ENCODE data around the gene TKTL2. TPM values are rescaled to one million over a fixed set of nuclear protein-coding genes. Genes with fewer than 3 reads are reported as not detected.

TKTL2 gene, protein sequence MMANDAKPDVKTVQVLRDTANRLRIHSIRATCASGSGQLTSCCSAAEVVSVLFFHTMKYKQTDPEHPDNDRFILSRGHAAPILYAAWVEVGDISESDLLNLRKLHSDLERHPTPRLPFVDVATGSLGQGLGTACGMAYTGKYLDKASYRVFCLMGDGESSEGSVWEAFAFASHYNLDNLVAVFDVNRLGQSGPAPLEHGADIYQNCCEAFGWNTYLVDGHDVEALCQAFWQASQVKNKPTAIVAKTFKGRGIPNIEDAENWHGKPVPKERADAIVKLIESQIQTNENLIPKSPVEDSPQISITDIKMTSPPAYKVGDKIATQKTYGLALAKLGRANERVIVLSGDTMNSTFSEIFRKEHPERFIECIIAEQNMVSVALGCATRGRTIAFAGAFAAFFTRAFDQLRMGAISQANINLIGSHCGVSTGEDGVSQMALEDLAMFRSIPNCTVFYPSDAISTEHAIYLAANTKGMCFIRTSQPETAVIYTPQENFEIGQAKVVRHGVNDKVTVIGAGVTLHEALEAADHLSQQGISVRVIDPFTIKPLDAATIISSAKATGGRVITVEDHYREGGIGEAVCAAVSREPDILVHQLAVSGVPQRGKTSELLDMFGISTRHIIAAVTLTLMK
- not detected for total RNA-seq
- polyA plus RNA-seq, result not detected
- long read RNA-seq, donor 1, result 0 reads
- long read RNA-seq, donor 2, result 0 reads
- long read RNA-seq, donor 3, result 0 reads
- long read RNA-seq, donor 4, result 0 reads

DNA sequence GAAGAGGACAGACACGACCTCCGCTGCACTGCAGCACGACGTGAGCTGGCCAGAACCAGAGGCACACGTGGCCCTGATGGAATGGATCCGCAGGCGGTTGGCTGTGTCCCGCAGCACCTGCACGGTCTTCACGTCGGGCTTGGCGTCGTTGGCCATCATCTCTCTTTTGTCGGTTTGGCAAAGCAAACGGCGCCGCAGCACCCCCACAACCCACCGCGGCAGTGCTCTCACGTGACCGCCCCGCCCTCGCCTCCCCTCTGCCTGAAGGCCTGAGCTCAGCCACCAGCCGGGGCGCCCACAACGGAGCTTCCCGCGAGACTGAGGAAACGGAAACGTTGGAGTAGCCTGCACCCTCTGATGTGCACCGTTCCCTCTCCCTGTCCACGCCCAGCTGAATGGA lies at the start of gene TKTL2:
TKTL2 (minus strand) TSS at position 179 of the 400 bp plus-strand sequence; CDS start at position 159, 20 bp downstream.
- ATAC-seq (no peak), DNase-seq (peak in 2 of 3 donors; percentile 22 to 44)
- H3K9me3 ChIP-seq (ENCODE audit: control insufficient read depth, low read length), result no peaks in the 10 kb centered on the region
- 92% methylated on average over 32 of the region's 32 CpGs for WGBS
- H3K4me3 ChIP-seq (ENCODE audit: low read length), result no peak within 1 kb of the TSS
- H3K4me1 ChIP-seq (ENCODE audit: control insufficient read depth, insufficient read depth, low read length), result no peaks in the 10 kb centered on the region
- H3K27ac ChIP-seq (ENCODE audit: low read length), result no peak within 1 kb of the TSS
- intact Hi-C loops (cut with DNase I), result no loop called here
- no peaks in the 10 kb centered on the region for H3K27me3 ChIP-seq (ENCODE audit: control insufficient read depth, insufficient read depth)

DNA sequence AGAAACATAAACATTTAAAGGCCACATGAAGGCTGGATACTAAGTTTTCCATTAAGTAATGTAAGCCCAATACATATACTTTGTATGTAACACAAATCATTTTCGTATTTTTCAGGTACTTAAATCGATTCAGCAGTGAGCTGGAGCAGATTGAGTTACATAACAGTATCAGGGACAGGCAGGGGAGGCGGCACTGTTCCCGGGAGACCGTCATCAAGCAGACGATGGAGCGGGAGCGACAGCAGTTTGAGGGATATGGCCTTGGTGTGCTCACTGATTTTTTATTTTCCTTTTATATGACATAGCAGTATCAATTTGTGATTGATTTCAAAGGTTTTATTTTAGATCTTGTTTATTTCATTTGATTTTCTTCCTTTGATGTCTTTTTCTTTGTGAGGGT lies 41.6 kb upstream of the TKTL2 start:
- WGBS, result 92% methylated on average over 8 of the region's 8 CpGs
- Histone ChIP-seq H3K27me3 (ENCODE audit: control insufficient read depth, insufficient read depth) (no peaks in the 10 kb centered on the region), H3K4me3 (ENCODE audit: low read length) (no peak overlapping the region), H3K9me3 (ENCODE audit: control insufficient read depth, low read length) (no peaks in the 10 kb centered on the region), H3K4me1 (ENCODE audit: control insufficient read depth, insufficient read depth, low read length) (no peaks in the 10 kb centered on the region), H3K27ac (ENCODE audit: low read length) (no peak overlapping the region)
- no peak for ATAC-seq
- no peak for DNase-seq
- intact Hi-C loops (cut with DNase I), result no loop called here

GRCh38 chr4:163505374-163505773 lies 31.8 kb upstream of the TKTL2 start:
- no peak for DNase-seq
- ATAC-seq, result no peak
- no peaks in the 10 kb centered on the region for H3K9me3 ChIP-seq (ENCODE audit: control insufficient read depth, low read length)
- no peaks in the 10 kb centered on the region for H3K4me1 ChIP-seq (ENCODE audit: control insufficient read depth, insufficient read depth, low read length)
- no peaks in the 10 kb centered on the region for H3K27me3 ChIP-seq (ENCODE audit: control insufficient read depth, insufficient read depth)
- no peak overlapping the region for H3K4me3 ChIP-seq (ENCODE audit: low read length)
- WGBS, result 83% methylated on average over 3 of the region's 3 CpGs
- intact Hi-C loops (cut with DNase I), result no loop called here
- no peak overlapping the region for H3K27ac ChIP-seq (ENCODE audit: low read length)

- DNase-seq (no peak), ATAC-seq (no peak)
- intact Hi-C loops (cut with DNase I), result no loop called here
- H3K4me3 ChIP-seq (ENCODE audit: low read length), result no peak overlapping the region
- no peaks in the 10 kb centered on the region for H3K4me1 ChIP-seq (ENCODE audit: control insufficient read depth, insufficient read depth, low read length)
- H3K27ac ChIP-seq (ENCODE audit: low read length), result no peak overlapping the region
- H3K9me3 ChIP-seq (ENCODE audit: control insufficient read depth, low read length), result no peaks in the 10 kb centered on the region
- H3K27me3 ChIP-seq (ENCODE audit: control insufficient read depth, insufficient read depth), result no peaks in the 10 kb centered on the region
- 99% methylated on average over 1 of the region's 1 CpG for WGBS
Measured at GRCh38 chr4:163500586-163500985, 27.0 kb upstream of the TKTL2 start.

GRCh38 chr4:163495900-163496299 lies 22.3 kb upstream of the TKTL2 start:
- Histone ChIP-seq H3K4me3 (ENCODE audit: low read length) (peak overlapping the region; percentile 18), H3K4me1 (ENCODE audit: control insufficient read depth, insufficient read depth, low read length) (no peaks in the 10 kb centered on the region), H3K27ac (ENCODE audit: low read length) (no peak overlapping the region), H3K27me3 (ENCODE audit: control insufficient read depth, insufficient read depth) (no peaks in the 10 kb centered on the region), H3K9me3 (ENCODE audit: control insufficient read depth, low read length) (no peaks in the 10 kb centered on the region)
- WGBS, result 11% methylated on average over 1 of the region's 1 CpG
- no peak for DNase-seq
- ATAC-seq, result no peak
- intact Hi-C loops (cut with DNase I), result loop anchor here in 1 of 4 donors (10.0 kb wide), 1 partner anchor 49 kb away; no protein-coding TSS in a partner anchor

DNA sequence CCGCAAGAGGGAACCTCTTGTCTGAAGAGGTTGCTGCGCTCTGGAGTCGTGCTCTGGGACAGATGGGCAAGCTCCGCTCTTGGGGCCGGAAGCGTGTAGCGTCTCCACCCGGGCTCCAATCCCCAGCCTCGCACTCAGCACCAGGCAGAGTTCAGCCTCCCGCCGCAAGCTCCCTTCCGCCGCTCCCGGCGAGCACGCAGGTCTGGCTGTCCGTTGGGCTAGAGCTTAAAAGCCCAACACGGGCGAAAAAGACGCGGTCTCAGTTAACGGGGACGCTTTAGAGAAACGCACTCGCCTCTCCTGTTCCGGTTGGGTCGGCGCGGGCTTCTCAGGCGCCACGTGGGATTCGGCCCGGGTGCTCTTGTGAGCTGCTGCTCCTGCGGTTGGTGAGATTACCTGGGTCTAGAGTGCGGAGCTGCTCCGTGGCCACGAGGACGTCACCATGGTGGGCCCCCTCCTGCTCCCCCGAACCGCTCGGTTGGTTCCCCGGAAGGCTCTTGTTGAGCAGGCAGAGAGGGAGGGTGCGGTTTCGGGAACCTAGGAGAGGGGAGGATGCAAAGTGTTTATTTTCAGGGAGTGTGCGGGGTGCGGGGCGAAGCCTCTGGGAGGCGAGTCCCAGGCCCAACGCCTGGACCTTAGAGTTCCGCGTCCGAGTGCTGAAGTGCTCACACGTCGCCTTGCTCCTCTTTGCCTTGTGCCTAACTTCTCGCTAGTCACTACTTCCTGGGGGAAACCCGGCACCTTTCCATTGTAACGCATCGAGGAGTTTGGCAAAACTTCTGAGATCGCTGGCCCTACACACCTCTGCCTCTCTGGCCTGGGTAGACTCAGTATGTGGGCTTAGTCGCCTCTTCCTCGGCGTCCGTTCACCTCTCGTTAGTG lies 21.0 kb upstream of the TKTL2 start, which contains the start of gene TMA16:
TMA16 (plus strand) TSS at position 331 of the 882 bp plus-strand sequence; CDS start at position 443, 112 bp downstream.
- DNase-seq (peak; percentile 90 to 95 (median 94)), ATAC-seq (peak; percentile 98 to 99)
- under 1% methylated on average over 64 of the region's 64 CpGs for WGBS
- Histone ChIP-seq H3K27me3 (ENCODE audit: control insufficient read depth, insufficient read depth) (no peaks in the 10 kb centered on the region), H3K4me3 (ENCODE audit: low read length) (peak within 1 kb of the TSS; percentile 82), H3K27ac (ENCODE audit: low read length) (peak within 1 kb of the TSS; percentile 78), H3K9me3 (ENCODE audit: control insufficient read depth, low read length) (no peaks in the 10 kb centered on the region), H3K4me1 (ENCODE audit: control insufficient read depth, insufficient read depth, low read length) (no peaks in the 10 kb centered on the region)
- intact Hi-C loops (cut with DNase I), result loop anchor here in 1 of 4 donors (10.0 kb wide), 1 partner anchor 50 kb away; no protein-coding TSS in a partner anchor

GRCh38 chr4:163493643-163494359 lies 20.2 kb upstream of the TKTL2 start:
- WGBS, result 46% methylated on average over 26 of the region's 28 CpGs
- intact Hi-C loops (cut with DNase I), result loop anchor here in 1 of 4 donors (10.0 kb wide), 1 partner anchor 51 kb away; no protein-coding TSS in a partner anchor
- DNase-seq, result peak; percentile 32 to 76 (median 64)
- Histone ChIP-seq H3K4me1 (ENCODE audit: control insufficient read depth, insufficient read depth, low read length) (no peaks in the 10 kb centered on the region), H3K4me3 (ENCODE audit: low read length) (peak overlapping the region; percentile 82), H3K27me3 (ENCODE audit: control insufficient read depth, insufficient read depth) (no peaks in the 10 kb centered on the region), H3K27ac (ENCODE audit: low read length) (peak overlapping the region; percentile 78), H3K9me3 (ENCODE audit: control insufficient read depth, low read length) (no peaks in the 10 kb centered on the region)
- no peak for ATAC-seq

DNA sequence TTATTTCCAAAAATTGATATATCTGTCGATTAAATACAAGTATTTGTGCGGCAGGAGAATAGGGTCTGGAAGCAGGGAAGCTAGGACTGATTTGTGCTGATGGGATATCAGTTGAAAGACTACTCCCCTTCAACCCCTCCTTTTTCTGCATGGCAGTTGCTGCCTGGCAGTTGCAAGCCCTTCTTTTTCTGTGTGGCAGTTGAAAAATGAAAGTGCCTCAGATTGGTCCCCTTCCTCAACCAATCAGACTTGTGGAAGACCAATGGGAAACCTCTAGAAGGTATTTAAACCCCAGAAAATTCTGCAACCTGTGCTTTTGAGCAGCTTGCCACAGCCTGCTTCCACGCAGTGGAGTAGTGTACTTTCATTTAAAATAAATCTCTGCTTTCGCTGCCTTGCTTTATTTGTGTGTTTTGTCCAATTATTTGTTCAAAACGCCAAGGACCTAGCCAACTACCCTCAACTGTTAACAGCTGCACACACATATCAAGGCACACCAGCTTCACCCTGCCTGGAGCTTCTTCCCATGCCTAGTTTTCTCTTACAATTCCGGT lies 19.5 kb upstream of the TKTL2 start:
- Histone ChIP-seq H3K4me1 (ENCODE audit: control insufficient read depth, insufficient read depth, low read length) (no peaks in the 10 kb centered on the region), H3K4me3 (ENCODE audit: low read length) (no peak overlapping the region), H3K27me3 (ENCODE audit: control insufficient read depth, insufficient read depth) (no peaks in the 10 kb centered on the region), H3K9me3 (ENCODE audit: control insufficient read depth, low read length) (no peaks in the 10 kb centered on the region), H3K27ac (ENCODE audit: low read length) (no peak overlapping the region)
- no peak for ATAC-seq
- intact Hi-C loops (cut with DNase I), result loop anchor here in 1 of 4 donors (10.0 kb wide), 1 partner anchor 52 kb away; no protein-coding TSS in a partner anchor
- WGBS, result 91% methylated on average over 6 of the region's 6 CpGs
- no peak for DNase-seq

GRCh38 chr4:163489929-163490328 lies 16.4 kb upstream of the TKTL2 start:
- Histone ChIP-seq H3K4me3 (ENCODE audit: low read length) (no peak overlapping the region), H3K27ac (ENCODE audit: low read length) (no peak overlapping the region), H3K9me3 (ENCODE audit: control insufficient read depth, low read length) (no peaks in the 10 kb centered on the region), H3K4me1 (ENCODE audit: control insufficient read depth, insufficient read depth, low read length) (no peaks in the 10 kb centered on the region), H3K27me3 (ENCODE audit: control insufficient read depth, insufficient read depth) (no peaks in the 10 kb centered on the region)
- ATAC-seq (no peak), DNase-seq (no peak)
- 53% methylated on average over 1 of the region's 1 CpG for WGBS
- intact Hi-C loops (cut with DNase I), result loop anchor here (5.0 to 10.0 kb wide), 3 partner anchors 52 to 57 kb away; no protein-coding TSS in a partner anchor
